WTC11 (cell line): ENCODE measurements around the gene TSEN54.

ENCODE experiments used
- ATF3 ChIP-seq: sonication (generic); formaldehyde crosslinking; conservative IDR thresholded peaks from 2 replicates; pipeline ENCODE4 v1.8.1; 2022; ENCODE audit warnings: mild to moderate bottlenecking, missing genetic modification reagents
- FOXK1 ChIP-seq: sonication (generic); formaldehyde crosslinking; IDR thresholded peaks from 2 replicates; pipeline ENCODE4 v1.8.0; 2022; ENCODE audit warnings: mild to moderate bottlenecking, moderate library complexity, missing genetic modification reagents

GRCh38 chr17:75566834-75567233 is 50.5 kb downstream of the TSEN54 start:
- TF ChIP-seq ATF3 (CRISPR knock-in tag) (no peak), FOXK1 (CRISPR knock-in tag) (no peak)
